Peyer's patch (tissue), 4 donors: Measurements from ENCODE around the gene GAD1.

Experiments
- POLR2A ChIP-seq, 2 donors: fragments of 450-650 bp; IDR thresholded peaks; one replicate each; pipeline ENCODE4 v1.5.1; 2017; ENCODE audit warnings: antibody characterized with exemption in 2 of 2, mild to moderate bottlenecking in 2 of 2, moderate library complexity in 2 of 2
- TF ChIP-seq, protein P1 (sequence below), 6 experiments: fragments of 450-650 bp in 4 of 6; fragments of 200-600 bp in 2 of 6; sonication (generic) in 1 of 6; IDR thresholded peaks; one replicate each; pipeline ENCODE4 v1.5.1; 2017 to 2019; ENCODE audit warnings: antibody characterized with exemption in 6 of 6, mild to moderate bottlenecking in 3 of 6, moderate library complexity in 1 of 6

- TF ChIP-seq, protein P1, sequence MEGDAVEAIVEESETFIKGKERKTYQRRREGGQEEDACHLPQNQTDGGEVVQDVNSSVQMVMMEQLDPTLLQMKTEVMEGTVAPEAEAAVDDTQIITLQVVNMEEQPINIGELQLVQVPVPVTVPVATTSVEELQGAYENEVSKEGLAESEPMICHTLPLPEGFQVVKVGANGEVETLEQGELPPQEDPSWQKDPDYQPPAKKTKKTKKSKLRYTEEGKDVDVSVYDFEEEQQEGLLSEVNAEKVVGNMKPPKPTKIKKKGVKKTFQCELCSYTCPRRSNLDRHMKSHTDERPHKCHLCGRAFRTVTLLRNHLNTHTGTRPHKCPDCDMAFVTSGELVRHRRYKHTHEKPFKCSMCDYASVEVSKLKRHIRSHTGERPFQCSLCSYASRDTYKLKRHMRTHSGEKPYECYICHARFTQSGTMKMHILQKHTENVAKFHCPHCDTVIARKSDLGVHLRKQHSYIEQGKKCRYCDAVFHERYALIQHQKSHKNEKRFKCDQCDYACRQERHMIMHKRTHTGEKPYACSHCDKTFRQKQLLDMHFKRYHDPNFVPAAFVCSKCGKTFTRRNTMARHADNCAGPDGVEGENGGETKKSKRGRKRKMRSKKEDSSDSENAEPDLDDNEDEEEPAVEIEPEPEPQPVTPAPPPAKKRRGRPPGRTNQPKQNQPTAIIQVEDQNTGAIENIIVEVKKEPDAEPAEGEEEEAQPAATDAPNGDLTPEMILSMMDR (IDR thresholded peaks at IDR 0.05): no peak
- TF ChIP-seq POLR2A (IDR thresholded peaks at IDR 0.05): no peak
These were observed 69.7 kb downstream of the GAD1 start for GRCh38 chr2:170886386-170886785.
